Epidermal melanocyte (primary cell): ENCODE measurements around the gene FCGR3B.
"Not testable (repeated sequence)": the region's sequence is repeated elsewhere in the genome, so short reads cannot be mapped to it uniquely, and the experiment has no call there.

ENCODE experiments used
- DNase-seq: peaks from one replicate; pipeline ENCODE4 v3.0.0; 2011; ENCODE audit warnings: low spot score; ENCODE audit not compliant: insufficient read length

The FCGR3B gene

DNA sequence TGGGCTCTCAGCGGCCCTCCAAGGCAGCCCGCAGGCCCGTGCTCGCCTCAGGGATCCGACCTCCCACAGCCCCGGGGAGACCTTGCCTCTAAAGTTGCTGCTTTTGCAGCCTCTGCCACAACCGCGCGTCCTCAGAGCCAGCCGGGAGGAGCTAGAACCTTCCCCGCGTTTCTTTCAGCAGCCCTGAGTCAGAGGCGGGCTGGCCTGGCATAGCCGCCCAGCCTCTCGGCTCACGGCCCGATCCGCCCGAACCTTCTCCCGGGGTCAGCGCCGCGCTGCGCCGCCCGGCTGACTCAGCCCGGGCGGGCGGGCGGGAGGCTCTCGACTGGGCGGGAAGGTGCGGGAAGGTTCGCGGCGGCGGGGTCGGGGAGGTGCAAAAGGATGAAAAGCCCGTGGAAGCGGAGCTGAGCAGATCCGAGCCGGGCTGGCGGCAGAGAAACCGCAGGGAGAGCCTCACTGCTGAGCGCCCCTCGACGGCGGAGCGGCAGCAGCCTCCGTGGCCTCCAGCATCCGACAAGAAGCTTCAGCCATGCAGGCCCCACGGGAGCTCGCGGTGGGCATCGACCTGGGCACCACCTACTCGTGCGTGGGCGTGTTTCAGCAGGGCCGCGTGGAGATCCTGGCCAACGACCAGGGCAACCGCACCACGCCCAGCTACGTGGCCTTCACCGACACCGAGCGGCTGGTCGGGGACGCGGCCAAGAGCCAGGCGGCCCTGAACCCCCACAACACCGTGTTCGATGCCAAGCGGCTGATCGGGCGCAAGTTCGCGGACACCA is 25.0 kb downstream of the FCGR3B start:
- DNase-seq = peak; percentile 26

DNA sequence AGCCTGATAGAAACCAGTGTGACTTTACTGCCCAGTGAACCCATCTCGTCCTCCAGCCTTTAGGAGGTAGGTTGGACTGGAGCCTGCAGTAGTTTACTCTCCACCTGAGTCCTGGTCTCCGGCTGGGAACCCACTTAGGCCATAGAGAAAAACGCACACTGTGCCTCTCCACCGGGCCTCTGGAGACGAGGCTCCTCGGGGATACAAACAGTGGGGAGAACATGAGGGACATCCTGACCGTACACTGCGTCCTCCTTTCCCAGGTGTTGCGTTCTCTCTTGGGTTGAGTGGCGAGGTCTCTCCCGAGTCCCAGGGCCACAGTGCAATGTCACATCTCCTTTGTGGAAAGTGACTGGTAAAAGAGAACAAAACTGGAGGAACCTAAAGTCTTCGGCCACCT is 26.0 kb downstream of the FCGR3B start:
- not testable (repeated sequence) for DNase-seq

DNA sequence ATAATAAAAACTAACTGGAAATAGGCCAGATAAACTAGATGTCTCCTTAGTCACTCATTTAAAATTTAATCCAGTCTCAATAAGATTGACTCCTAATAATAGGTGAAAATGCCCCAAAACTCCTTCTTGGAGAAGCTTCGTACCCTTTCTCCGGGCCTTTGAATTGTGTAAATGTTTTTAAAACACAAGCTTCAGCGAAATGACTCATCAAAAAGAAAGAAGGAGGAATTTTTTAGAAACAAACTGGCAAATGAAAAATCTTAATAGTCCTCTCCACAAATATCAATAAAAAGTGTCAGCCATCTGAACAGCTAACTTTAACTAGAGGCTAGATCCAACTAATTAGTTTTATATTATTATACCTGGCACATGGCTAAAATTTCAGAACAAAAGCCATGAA is 33.9 kb downstream of the FCGR3B start:
- DNase-seq = not testable (repeated sequence)

DNA sequence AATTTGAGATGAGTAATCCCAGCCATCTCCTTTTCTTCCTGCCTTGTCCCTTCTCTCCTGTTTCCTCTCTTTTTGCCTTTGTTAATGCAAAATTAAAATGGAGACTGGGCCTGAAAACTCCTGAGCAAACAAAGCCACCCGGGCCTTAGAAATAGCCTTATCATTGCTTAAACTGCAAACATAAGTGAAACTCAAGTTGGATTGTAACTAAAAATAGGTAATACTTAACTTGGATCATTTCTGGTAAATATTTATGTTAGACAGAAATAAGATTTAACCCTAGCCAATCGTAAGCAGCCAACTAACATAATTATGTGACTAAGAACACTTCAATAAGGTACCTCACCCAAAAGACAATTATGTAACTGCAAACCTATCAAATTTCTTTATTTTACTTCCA is 35.4 kb downstream of the FCGR3B start:
- DNase-seq = not testable (repeated sequence)

DNA sequence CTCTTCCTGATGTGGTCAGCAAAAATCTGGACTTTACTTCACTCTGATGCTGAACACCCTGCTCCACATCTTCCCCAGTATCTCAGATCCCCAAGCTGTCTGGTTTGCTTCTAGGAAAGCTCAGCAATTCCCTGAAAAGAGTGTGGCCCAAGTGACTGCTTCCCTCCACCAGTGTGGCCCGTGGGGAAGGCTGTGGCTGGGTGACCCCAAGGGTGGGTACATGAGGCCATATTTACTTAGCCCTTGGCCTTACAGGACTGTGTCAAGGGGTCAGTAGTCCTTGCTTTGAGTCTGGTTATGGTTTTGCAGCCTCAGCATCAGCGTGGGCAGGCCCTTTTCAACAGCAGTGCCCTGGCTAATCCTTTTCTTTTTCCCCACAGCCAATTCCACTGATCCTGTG is 35.8 kb downstream of the FCGR3B start:
- not testable (repeated sequence) for DNase-seq

DNA sequence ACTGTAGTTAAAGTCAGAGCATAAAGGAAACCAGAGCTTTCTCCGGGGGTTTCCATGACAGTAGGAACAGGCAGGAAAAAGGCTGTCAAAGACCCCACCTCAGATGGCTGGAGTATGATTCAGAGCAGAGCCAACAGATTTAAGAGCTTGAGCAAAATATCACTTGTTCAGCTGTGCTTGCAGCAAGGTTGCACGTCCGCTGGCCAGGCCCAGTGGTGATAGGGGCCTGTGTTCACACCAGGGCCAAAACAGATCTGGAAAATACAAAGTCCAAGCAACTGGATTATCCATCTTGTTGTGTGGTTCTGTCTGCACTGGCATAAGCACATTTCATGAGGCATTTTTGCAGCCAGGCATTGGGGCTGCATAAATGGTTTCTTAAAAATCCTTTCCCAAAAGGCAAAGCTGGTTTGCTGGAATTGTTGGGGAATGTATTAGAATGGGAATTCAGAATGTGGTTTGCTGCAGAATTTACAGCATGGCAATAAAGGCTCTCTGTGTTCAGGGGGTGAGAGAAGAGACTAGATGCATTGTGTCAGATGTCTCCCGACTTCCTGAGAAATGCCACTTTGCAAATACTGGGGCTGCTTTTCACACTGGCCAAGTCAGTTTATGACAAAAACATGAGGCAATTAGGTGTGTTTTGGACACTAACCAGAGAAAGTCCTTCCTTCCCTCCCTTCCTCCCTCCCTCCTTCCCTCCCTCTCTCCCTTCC is 36.5 kb downstream of the FCGR3B start:
- peak; percentile 18 for DNase-seq

DNA sequence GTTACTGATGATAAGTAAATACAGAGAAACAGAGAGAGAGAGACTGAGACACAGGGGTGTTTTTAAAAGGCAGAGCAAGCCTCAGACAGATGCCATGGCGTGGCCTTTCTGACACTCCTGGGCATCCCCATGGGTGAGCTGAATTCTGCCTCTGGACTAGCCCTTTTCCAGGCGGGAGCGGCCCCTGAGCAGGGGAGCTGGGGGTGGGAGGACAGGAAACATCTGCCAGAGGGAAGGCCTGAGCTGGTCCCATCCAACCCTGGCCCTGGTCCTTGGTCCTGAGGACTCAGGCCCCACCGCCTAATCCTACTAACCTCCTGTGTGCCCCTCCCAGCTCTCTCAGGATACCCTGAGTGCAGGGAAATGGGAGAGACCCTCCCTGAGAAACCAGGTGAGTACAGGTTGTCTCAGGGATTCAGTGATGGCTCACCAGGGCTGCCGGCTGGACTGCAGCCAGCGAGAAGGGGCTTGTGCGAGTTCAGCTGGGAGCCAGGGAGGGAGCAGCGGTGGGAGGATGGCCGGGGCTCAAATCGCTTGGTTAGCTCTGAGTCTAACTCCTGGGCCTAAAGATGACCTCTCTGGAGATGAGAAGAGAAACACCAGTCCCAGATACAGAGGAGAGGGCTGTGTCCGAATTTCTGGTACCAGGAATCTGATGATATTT is 37.8 kb downstream of the FCGR3B start:
- not testable (repeated sequence) for DNase-seq

DNA sequence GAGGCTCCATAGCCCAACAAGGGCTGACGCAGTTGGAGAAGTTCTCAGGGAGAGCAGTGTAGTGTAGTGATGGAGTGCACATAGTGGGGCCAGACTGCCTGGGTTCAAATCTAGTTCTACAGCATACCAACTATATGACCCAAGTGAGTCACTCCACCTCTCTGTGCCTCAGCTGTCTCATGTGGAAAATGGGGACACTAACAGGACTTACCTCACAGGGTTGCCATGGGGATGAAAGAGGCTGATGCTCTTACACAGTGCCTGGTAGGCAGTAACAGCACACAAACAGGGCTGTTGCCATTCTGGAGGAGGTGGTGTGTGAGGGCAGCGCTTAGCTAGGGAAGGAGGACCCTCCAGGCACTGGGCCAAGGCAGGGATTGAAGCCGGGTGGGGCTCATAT is 38.4 kb downstream of the FCGR3B start:
- DNase-seq = not testable (repeated sequence)

DNA sequence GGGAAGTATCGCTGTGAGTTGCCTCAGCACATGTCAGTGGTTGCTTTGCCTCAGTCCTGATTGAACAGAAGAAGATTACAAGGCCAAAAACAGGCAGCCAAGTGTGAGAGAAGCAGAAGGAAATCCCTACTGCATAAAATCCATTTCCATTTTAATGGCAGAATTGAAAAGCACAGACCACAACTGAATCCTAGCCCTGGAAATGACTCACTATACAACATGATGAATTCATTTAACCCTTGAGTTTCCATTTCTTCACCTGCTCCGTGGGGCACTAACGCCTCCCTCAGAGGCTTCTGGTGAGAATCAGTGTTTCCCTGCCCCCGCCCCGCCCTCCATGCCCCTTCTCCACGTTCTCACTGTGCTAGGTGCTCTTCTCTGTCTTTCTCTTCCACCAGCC is 41.1 kb downstream of the FCGR3B start:
- DNase-seq = not testable (repeated sequence)

DNA sequence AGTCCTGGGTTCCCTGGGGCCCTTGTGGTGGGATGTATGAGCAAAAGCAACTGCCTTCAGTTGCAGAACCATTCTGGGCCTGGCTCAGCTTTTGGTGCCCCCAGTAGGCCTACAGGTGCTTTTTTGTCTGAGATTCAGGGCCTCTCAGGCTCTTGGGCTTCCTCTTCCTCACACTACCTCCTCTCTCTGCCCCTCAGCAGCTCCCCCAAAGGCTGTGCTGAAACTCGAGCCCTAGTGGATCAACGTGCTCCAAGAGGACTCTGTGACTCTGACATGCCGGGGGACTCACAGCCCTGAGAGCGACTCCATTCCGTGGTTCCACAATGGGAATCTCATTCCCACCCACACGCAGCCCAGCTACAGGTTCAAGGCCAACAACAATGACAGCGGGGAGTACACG is 41.6 kb downstream of the FCGR3B start:
- DNase-seq = not testable (repeated sequence)

DNA sequence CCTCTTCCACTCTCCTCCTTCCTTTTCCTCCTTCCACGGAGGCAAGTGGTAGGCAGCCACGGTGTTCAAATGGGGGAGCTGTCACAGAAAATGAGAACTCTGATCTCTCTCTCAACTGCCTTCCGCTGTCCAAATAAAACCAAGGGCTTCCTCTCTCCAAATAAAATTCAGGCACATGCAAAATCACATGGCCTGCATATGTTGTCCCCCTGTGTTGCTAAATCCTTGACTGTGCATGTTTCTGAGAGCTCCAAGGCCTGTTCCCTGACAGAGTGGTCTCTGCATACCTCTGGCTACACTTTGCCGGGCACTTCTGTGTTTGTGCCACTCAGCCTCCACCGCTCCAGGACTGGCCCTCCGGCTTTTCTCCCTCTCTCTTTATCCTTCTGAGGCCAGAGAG is 42.4 kb downstream of the FCGR3B start:
- not testable (repeated sequence) for DNase-seq

DNA sequence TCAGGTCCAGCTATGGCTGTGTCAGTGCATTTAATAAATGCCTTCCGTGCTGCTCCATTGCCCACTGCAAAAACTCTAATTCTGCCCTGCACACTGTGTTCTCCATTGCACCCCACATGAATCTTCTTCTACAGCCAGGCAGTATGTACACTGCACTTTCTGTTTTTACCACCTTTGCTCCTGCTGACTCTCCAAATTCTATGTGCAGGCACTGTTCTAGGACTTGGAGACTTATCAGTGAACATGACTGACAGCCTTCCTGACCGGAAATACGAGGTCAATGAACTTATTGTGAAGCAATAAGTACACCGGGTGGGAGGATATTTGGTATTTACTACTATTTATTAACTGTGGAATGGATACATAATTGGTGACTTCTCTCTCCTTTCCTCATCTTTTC is 48.1 kb downstream of the FCGR3B start:
- DNase-seq = not testable (repeated sequence)

DNA sequence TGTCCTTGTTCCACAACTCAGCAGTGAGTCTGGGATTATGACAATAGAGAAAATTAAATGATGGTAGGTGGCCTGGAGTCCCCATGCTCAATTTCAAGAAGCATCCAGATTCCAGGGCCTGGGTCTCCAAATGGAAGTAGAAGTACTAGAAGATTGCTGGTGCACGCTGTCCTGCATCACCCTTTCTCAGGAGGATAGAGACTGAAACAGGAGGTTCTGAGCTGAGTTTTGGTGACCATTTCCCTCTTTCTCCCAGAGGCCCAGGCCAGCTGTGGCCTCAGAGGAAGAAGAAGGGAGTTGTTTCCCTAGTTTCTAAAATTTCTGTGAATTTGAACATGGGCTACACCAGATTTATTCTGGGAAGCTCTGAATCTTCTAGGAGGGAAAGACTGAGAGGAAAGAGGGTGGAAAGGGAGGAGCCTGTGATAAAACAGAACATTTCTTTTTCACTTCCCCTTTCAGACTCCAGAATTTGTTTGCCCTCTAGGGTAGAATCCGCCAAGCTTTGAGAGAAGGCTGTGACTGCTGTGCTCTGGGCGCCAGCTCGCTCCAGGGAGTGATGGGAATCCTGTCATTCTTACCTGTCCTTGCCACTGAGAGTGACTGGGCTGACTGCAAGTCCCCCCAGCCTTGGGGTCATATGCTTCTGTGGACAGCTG is 50.0 kb downstream of the FCGR3B start:
- DNase-seq = not testable (repeated sequence)

DNA sequence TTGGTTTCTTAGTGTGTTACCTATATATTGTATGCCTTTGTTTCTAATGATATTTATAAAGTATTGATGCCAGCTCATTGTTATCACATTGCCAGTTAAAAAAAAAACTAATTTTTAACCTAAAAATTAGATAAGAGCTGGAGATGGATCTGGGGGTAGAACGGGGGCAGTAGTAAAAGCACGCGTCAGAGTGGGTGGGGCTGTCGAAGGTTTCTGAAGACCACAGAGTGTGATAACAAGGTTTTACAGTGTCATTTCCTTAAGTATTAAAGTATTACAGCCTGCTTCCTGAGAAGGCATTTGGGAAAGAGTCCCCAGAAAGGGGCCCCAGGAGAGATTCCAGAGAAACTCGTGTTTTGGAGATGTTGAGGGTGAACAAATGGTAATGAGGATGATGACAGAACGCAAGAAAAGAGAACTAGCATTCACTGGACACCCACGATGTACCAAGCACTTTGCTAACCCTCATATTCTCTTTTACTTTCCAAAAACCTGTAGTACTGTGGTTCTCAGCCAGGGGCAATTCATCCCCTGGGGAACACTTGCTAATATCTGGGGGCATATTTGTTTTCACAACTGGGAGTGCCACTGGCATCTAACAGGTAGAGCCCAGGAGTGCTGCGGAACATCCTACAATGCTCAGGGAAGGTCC is 51.0 kb downstream of the FCGR3B start:
- not testable (repeated sequence) for DNase-seq

DNA sequence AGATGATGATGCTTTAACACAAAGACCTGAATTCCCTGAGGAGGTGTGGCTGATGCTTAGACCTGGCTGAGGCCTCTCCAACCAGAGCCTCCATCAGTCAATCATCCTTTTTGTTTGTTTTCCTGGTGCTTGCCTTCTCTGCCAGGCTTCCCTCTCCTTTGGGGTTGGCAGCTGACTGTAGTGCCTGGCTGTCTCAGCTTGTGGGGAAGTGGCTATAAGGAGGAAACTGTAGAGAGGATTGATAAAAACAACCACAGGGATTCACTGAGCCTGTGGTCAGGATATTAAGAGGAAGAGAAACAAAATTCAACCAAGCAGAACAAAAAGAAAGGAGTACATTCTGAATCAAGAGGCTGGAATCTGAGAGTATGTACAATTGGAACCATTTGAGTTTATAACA is 54.3 kb downstream of the FCGR3B start:
- DNase-seq = not testable (repeated sequence)
